ENCODE data around the gene MYMX.

GRCh38 chr6:44176130-44176761 is 40.5 kb upstream of the MYMX start:
- TF ChIP-seq RAD21 (IDR thresholded peaks at IDR 0.05; ENCODE audit: low read length) = no peak
- TF ChIP-seq CTCF (conservative IDR thresholded peaks at IDR 0.05; ENCODE audit: low read depth, low read length) = no peak
- TF ChIP-seq USF2 (IDR thresholded peaks at IDR 0.05; ENCODE audit: low read depth, low read length) = no peak
- TF ChIP-seq MAZ (IDR thresholded peaks at IDR 0.05; ENCODE audit: borderline replicate concordance, low read depth, low read length) = no peak

All from IMR-90 (cell line).